Body of pancreas (tissue), 4 donors: Measurements from ENCODE around the gene BANF2.

Experiments
- POLR2A ChIP-seq, 3 donors: fragments of 450-650 bp; IDR thresholded peaks; one replicate each; pipeline ENCODE4 v1.6.1; 2016; ENCODE audit warnings: antibody characterized with exemption in 3 of 3, mild to moderate bottlenecking in 2 of 3
- TF ChIP-seq, protein P1 (sequence below), 7 experiments: fragments of 450-650 bp in 4 of 7; fragments of 200-600 bp in 3 of 7; sonication (generic) in 3 of 7; IDR thresholded peaks; one replicate each; pipeline ENCODE4 v1.5.1; 2016 to 2019; ENCODE audit warnings: antibody characterized with exemption in 7 of 7

GRCh38 chr20:17651760-17652388 is 47.9 kb upstream of the BANF2 start:
- TF ChIP-seq, protein P1, sequence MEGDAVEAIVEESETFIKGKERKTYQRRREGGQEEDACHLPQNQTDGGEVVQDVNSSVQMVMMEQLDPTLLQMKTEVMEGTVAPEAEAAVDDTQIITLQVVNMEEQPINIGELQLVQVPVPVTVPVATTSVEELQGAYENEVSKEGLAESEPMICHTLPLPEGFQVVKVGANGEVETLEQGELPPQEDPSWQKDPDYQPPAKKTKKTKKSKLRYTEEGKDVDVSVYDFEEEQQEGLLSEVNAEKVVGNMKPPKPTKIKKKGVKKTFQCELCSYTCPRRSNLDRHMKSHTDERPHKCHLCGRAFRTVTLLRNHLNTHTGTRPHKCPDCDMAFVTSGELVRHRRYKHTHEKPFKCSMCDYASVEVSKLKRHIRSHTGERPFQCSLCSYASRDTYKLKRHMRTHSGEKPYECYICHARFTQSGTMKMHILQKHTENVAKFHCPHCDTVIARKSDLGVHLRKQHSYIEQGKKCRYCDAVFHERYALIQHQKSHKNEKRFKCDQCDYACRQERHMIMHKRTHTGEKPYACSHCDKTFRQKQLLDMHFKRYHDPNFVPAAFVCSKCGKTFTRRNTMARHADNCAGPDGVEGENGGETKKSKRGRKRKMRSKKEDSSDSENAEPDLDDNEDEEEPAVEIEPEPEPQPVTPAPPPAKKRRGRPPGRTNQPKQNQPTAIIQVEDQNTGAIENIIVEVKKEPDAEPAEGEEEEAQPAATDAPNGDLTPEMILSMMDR (IDR thresholded peaks at IDR 0.05), result peak in 4 of 7 experiments; percentile 24 to 48 (median 36)
- no peak for TF ChIP-seq POLR2A (IDR thresholded peaks at IDR 0.05)
